ENCODE results near the gene FAM9C. TPM values are rescaled to one million over a fixed set of nuclear protein-coding genes. Genes with fewer than 3 reads are reported as not detected.

The FAM9C gene
- total and polyA plus RNA-seq, 9 of the 15 experiments (the other 6 are each of a cell fraction or from before 2014, with no cell fraction given): not detected

GRCh38 chrX:13074297-13075262 lies 30.2 kb upstream of the FAM9C start (continued):
- TF ChIP-seq ZNF668 (CRISPR knock-in tag; IDR thresholded peaks at IDR 0.05) (no peak), PRPF4 (IDR thresholded peaks at IDR 0.05; ENCODE audit: insufficient read depth, low read depth, low read length, poor library complexity, severe bottlenecking) (no peak), MTF1 (CRISPR knock-in tag; IDR thresholded peaks at IDR 0.05; ENCODE audit: borderline replicate concordance) (no peak), SFPQ (IDR thresholded peaks at IDR 0.05; ENCODE audit: low read depth, low read length) (no peak), GABPA (tag; conservative IDR thresholded peaks at IDR 0.05; ENCODE audit: low read depth) (no peak), SAP30 (IDR thresholded peaks at IDR 0.05; ENCODE audit: borderline replicate concordance, insufficient read depth, low read depth, low read length, poor library complexity, severe bottlenecking) (no peak), DMBX1 (CRISPR knock-in tag; IDR thresholded peaks at IDR 0.05; ENCODE audit: borderline replicate concordance) (no peak), HES1 (IDR thresholded peaks at IDR 0.05; ENCODE audit: low read depth) (no peak), ZZZ3 (IDR thresholded peaks at IDR 0.05) (no peak), TOE1 (IDR thresholded peaks at IDR 0.05; ENCODE audit: borderline replicate concordance) (no peak), TOE1 (CRISPR knock-in tag; IDR thresholded peaks at IDR 0.05; ENCODE audit: borderline replicate concordance, low read depth) (no peak), NR2C1 (IDR thresholded peaks at IDR 0.05) (no peak), NR2C1 (tag; IDR thresholded peaks at IDR 0.05) (no peak)
- TF ChIP-seq, protein P1, sequence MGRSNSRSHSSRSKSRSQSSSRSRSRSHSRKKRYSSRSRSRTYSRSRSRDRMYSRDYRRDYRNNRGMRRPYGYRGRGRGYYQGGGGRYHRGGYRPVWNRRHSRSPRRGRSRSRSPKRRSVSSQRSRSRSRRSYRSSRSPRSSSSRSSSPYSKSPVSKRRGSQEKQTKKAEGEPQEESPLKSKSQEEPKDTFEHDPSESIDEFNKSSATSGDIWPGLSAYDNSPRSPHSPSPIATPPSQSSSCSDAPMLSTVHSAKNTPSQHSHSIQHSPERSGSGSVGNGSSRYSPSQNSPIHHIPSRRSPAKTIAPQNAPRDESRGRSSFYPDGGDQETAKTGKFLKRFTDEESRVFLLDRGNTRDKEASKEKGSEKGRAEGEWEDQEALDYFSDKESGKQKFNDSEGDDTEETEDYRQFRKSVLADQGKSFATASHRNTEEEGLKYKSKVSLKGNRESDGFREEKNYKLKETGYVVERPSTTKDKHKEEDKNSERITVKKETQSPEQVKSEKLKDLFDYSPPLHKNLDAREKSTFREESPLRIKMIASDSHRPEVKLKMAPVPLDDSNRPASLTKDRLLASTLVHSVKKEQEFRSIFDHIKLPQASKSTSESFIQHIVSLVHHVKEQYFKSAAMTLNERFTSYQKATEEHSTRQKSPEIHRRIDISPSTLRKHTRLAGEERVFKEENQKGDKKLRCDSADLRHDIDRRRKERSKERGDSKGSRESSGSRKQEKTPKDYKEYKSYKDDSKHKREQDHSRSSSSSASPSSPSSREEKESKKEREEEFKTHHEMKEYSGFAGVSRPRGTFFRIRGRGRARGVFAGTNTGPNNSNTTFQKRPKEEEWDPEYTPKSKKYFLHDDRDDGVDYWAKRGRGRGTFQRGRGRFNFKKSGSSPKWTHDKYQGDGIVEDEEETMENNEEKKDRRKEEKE (IDR thresholded peaks at IDR 0.05; ENCODE audit: borderline replicate concordance in 1 of 2, control insufficient read depth in 1 of 2, low read depth in 2 of 2, low read length in 1 of 2): no peak
